Measurements from ENCODE around the gene LCA5L.
A peak's percentile ranks its signal among the peaks of the same experiment; 100 is the strongest.

Gene LCA5L

GRCh38 chr21:39467746-39468145, 22.2 kb upstream of the LCA5L start:
- H3K36me3 ChIP-seq (ENCODE audit: control insufficient read depth, insufficient read depth, low read length): no peaks in the 10 kb centered on the region
- no peaks in the 10 kb centered on the region for H3K4me1 ChIP-seq (ENCODE audit: control insufficient read depth, insufficient read depth, low read length)
- H3K27me3 ChIP-seq (ENCODE audit: control insufficient read depth, insufficient read depth, low read length): no peaks in the 10 kb centered on the region
- H3K9ac ChIP-seq (ENCODE audit: low read length): no peak overlapping the region
- no peak overlapping the region for H3K4me3 ChIP-seq (ENCODE audit: low read length)
- H3K27ac ChIP-seq (ENCODE audit: low read depth, low read length): no peak overlapping the region

GRCh38 chr21:39466584-39466983, 21.0 kb upstream of the LCA5L start:
- Histone ChIP-seq H3K27me3 (ENCODE audit: control insufficient read depth, insufficient read depth, low read length) (no peaks in the 10 kb centered on the region), H3K4me1 (ENCODE audit: control insufficient read depth, insufficient read depth, low read length) (no peaks in the 10 kb centered on the region), H3K36me3 (ENCODE audit: control insufficient read depth, insufficient read depth, low read length) (no peaks in the 10 kb centered on the region), H3K27ac (ENCODE audit: low read depth, low read length) (no peak overlapping the region), H3K9ac (ENCODE audit: low read length) (no peak overlapping the region), H3K4me3 (ENCODE audit: low read length) (no peak overlapping the region)

DNA sequence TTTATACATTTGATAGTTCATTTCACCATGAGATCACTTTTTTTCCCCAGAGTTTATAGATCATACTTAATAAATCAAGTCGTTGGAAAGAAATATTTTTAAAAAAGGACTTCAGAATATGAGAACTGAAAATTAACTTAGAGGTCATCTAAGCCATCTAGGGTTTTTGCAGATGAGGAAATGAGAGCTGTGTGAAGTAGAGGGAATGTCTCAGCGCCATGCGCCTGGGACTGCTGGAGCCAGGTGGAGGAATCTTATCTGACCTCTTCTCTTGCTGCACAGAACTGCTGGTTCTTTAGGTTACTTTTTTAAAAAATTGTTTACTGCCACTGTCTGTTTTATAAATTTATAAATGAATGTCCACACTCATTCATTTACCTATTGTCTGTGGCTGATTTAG, 17.7 kb upstream of the LCA5L start:
- Histone ChIP-seq H3K36me3 (ENCODE audit: control insufficient read depth, insufficient read depth, low read length) (no peaks in the 10 kb centered on the region), H3K27ac (ENCODE audit: low read depth, low read length) (no peak overlapping the region), H3K4me3 (ENCODE audit: low read length) (no peak overlapping the region), H3K9ac (ENCODE audit: low read length) (no peak overlapping the region), H3K4me1 (ENCODE audit: control insufficient read depth, insufficient read depth, low read length) (no peaks in the 10 kb centered on the region), H3K27me3 (ENCODE audit: control insufficient read depth, insufficient read depth, low read length) (no peaks in the 10 kb centered on the region)

GRCh38 chr21:39461419-39461818, 15.8 kb upstream of the LCA5L start:
- H3K36me3 ChIP-seq (ENCODE audit: control insufficient read depth, insufficient read depth, low read length): no peaks in the 10 kb centered on the region
- no peak overlapping the region for H3K4me3 ChIP-seq (ENCODE audit: low read length)
- no peak overlapping the region for H3K27ac ChIP-seq (ENCODE audit: low read depth, low read length)
- H3K4me1 ChIP-seq (ENCODE audit: control insufficient read depth, insufficient read depth, low read length): no peaks in the 10 kb centered on the region
- H3K27me3 ChIP-seq (ENCODE audit: control insufficient read depth, insufficient read depth, low read length): no peaks in the 10 kb centered on the region
- no peak overlapping the region for H3K9ac ChIP-seq (ENCODE audit: low read length)

GRCh38 chr21:39456665-39457064, 11.1 kb upstream of the LCA5L start:
- Histone ChIP-seq H3K9ac (ENCODE audit: low read length) (no peak overlapping the region), H3K4me1 (ENCODE audit: control insufficient read depth, insufficient read depth, low read length) (no peaks in the 10 kb centered on the region), H3K36me3 (ENCODE audit: control insufficient read depth, insufficient read depth, low read length) (no peaks in the 10 kb centered on the region), H3K4me3 (ENCODE audit: low read length) (no peak overlapping the region), H3K27ac (ENCODE audit: low read depth, low read length) (no peak overlapping the region), H3K27me3 (ENCODE audit: control insufficient read depth, insufficient read depth, low read length) (no peaks in the 10 kb centered on the region)

DNA sequence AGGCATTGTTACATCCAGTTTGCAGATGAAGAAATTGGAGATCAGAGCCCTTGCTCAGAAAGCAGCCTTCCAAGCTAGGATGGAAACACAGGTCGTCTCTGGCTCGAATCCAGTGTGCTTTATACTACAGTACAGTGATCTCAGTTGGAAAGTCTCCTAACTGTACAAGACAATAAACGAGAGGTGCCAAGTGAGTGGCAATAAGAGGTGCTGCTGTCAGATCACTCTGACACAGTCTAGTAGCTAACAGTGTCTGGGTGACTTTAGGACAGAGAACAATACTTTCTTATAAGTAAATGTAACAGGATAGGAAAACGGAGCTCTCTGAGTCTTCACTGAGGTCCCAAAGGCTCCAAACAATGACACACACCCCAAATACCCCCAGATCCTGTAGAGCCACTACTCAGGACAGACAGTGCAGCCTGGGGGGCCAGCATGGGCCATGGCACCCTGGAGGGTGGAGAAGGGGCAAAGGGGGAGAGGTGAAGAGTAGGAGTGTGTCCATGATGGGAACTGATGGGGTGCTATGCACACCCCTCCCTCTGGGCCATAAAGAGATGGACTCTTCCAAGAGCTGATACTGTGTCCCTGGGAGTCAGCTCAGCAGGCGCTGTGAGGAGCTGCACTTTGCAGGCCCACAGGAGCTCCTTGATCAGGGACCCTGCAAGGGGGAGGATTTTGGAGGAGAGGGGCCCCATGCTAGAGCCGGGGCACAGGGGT, 9.5 kb upstream of the LCA5L start:
- Histone ChIP-seq H3K27ac (ENCODE audit: low read depth, low read length) (no peak overlapping the region), H3K4me1 (ENCODE audit: control insufficient read depth, insufficient read depth, low read length) (no peaks in the 10 kb centered on the region), H3K36me3 (ENCODE audit: control insufficient read depth, insufficient read depth, low read length) (no peaks in the 10 kb centered on the region), H3K9ac (ENCODE audit: low read length) (no peak overlapping the region), H3K27me3 (ENCODE audit: control insufficient read depth, insufficient read depth, low read length) (no peaks in the 10 kb centered on the region), H3K4me3 (ENCODE audit: low read length) (no peak overlapping the region)

- no peak overlapping the region for H3K4me3 ChIP-seq (ENCODE audit: low read length)
- no peaks in the 10 kb centered on the region for H3K4me1 ChIP-seq (ENCODE audit: control insufficient read depth, insufficient read depth, low read length)
- no peak overlapping the region for H3K9ac ChIP-seq (ENCODE audit: low read length)
- H3K27me3 ChIP-seq (ENCODE audit: control insufficient read depth, insufficient read depth, low read length): no peaks in the 10 kb centered on the region
- H3K36me3 ChIP-seq (ENCODE audit: control insufficient read depth, insufficient read depth, low read length): no peaks in the 10 kb centered on the region
- peak overlapping the region; percentile 79 for H3K27ac ChIP-seq (ENCODE audit: low read depth, low read length)
Observed at GRCh38 chr21:39453571-39454179, 8.1 kb upstream of the LCA5L start.

GRCh38 chr21:39452970-39453342, 7.4 kb upstream of the LCA5L start:
- no peaks in the 10 kb centered on the region for H3K4me1 ChIP-seq (ENCODE audit: control insufficient read depth, insufficient read depth, low read length)
- no peak overlapping the region for H3K9ac ChIP-seq (ENCODE audit: low read length)
- peak overlapping the region; percentile 79 for H3K27ac ChIP-seq (ENCODE audit: low read depth, low read length)

GRCh38 chr21:39452207-39452969, 6.8 kb upstream of the LCA5L start:
- Histone ChIP-seq H3K9ac (ENCODE audit: low read length) (no peak overlapping the region), H3K27me3 (ENCODE audit: control insufficient read depth, insufficient read depth, low read length) (no peaks in the 10 kb centered on the region), H3K4me3 (ENCODE audit: low read length) (peak overlapping the region; percentile 45)

More at GRCh38 chr21:39452970-39453342, 7.4 kb upstream of the LCA5L start:
- no peaks in the 10 kb centered on the region for H3K27me3 ChIP-seq (ENCODE audit: control insufficient read depth, insufficient read depth, low read length)
- H3K36me3 ChIP-seq (ENCODE audit: control insufficient read depth, insufficient read depth, low read length): no peaks in the 10 kb centered on the region
- no peak overlapping the region for H3K4me3 ChIP-seq (ENCODE audit: low read length)

GRCh38 chr21:39451332-39452206, 6.0 kb upstream of the LCA5L start, which contains the start of gene SH3BGR:
TSS of gene SH3BGR (plus strand) at chr21:39451970. CDS start at chr21:39452097, 127 bp downstream.
- H3K27ac ChIP-seq (ENCODE audit: low read depth, low read length): peak within 1 kb of the TSS; percentile 79
- H3K4me1 ChIP-seq (ENCODE audit: control insufficient read depth, insufficient read depth, low read length): no peaks in the 10 kb centered on the region
- H3K4me3 ChIP-seq (ENCODE audit: low read length): peak within 1 kb of the TSS; percentile 45
- no peaks in the 10 kb centered on the region for H3K27me3 ChIP-seq (ENCODE audit: control insufficient read depth, insufficient read depth, low read length)
- no peak within 1 kb of the TSS for H3K9ac ChIP-seq (ENCODE audit: low read length)
- no peaks in the 10 kb centered on the region for H3K36me3 ChIP-seq (ENCODE audit: control insufficient read depth, insufficient read depth, low read length)

More at GRCh38 chr21:39452207-39452969, 6.8 kb upstream of the LCA5L start:
- H3K4me1 ChIP-seq (ENCODE audit: control insufficient read depth, insufficient read depth, low read length): no peaks in the 10 kb centered on the region
- no peaks in the 10 kb centered on the region for H3K36me3 ChIP-seq (ENCODE audit: control insufficient read depth, insufficient read depth, low read length)
- H3K27ac ChIP-seq (ENCODE audit: low read depth, low read length): peak overlapping the region; percentile 79

- Histone ChIP-seq H3K27ac (ENCODE audit: low read depth, low read length) (no peak overlapping the region), H3K4me1 (ENCODE audit: control insufficient read depth, insufficient read depth, low read length) (peaks cover 7% of the 10 kb centered on the region), H3K27me3 (ENCODE audit: control insufficient read depth, insufficient read depth, low read length) (no peaks in the 10 kb centered on the region), H3K36me3 (ENCODE audit: control insufficient read depth, insufficient read depth, low read length) (no peaks in the 10 kb centered on the region), H3K4me3 (ENCODE audit: low read length) (no peak overlapping the region), H3K9ac (ENCODE audit: low read length) (no peak overlapping the region)
Observed at GRCh38 chr21:39447264-39447663, 1.7 kb upstream of the LCA5L start.
